Measurements from ENCODE around the gene SH2D2A. TPM values are rescaled to one million over a fixed set of nuclear protein-coding genes. Genes with fewer than 3 reads are reported as not detected.

Gene SH2D2A
- total and polyA plus RNA-seq, 9 of the 15 experiments (the other 6 are each of a cell fraction or from before 2014, with no cell fraction given) = 0.89 to 33.6 (median 6.9) TPM

- TF ChIP-seq DEAF1 (CRISPR knock-in tag; IDR thresholded peaks at IDR 0.05) = peak; percentile 83
- TF ChIP-seq, protein P1, sequence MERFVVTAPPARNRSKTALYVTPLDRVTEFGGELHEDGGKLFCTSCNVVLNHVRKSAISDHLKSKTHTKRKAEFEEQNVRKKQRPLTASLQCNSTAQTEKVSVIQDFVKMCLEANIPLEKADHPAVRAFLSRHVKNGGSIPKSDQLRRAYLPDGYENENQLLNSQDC (CRISPR knock-in tag; IDR thresholded peaks at IDR 0.05) = no peak
- no peak for TF ChIP-seq STAT5A (IDR thresholded peaks at IDR 0.05; ENCODE audit: borderline replicate concordance, low read length)
- no peak for TF ChIP-seq MGA (IDR thresholded peaks at IDR 0.05)
- TF ChIP-seq HDAC1 (IDR thresholded peaks at IDR 0.05) = peak in 1 of 2 experiments; percentile 72; a peak in 2 of 4 replicates
- 0 out of 2 replicates have a peak, but pooled peaks have one; percentile 79 for TF ChIP-seq NBN (IDR thresholded peaks at IDR 0.05; ENCODE audit: low read depth)
- no peak for TF ChIP-seq KDM4B (IDR thresholded peaks at IDR 0.05; ENCODE audit: borderline replicate concordance in 2 of 2, low read depth in 1 of 2)
- peak; percentile 13; the same call in 1 of the 2 replicates for TF ChIP-seq RBFOX2 (IDR thresholded peaks at IDR 0.05; ENCODE audit: low read depth, low read length)
- TF ChIP-seq, protein P2, sequence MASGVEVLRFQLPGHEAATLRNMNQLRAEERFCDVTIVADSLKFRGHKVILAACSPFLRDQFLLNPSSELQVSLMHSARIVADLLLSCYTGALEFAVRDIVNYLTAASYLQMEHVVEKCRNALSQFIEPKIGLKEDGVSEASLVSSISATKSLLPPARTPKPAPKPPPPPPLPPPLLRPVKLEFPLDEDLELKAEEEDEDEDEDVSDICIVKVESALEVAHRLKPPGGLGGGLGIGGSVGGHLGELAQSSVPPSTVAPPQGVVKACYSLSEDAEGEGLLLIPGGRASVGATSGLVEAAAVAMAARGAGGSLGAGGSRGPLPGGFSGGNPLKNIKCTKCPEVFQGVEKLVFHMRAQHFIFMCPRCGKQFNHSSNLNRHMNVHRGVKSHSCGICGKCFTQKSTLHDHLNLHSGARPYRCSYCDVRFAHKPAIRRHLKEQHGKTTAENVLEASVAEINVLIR (CRISPR knock-in tag; IDR thresholded peaks at IDR 0.05) = peak; percentile 22; the same call in 1 of the 2 replicates
- no peak for TF ChIP-seq ZNF217 (CRISPR knock-in tag; IDR thresholded peaks at IDR 0.05)
- peak; percentile 56; the same call in 1 of the 2 replicates for TF ChIP-seq MTA1 (IDR thresholded peaks at IDR 0.05; ENCODE audit: borderline replicate concordance)
Observed at GRCh38 chr1:156860113-156860627, 43.5 kb upstream of the SH2D2A start (continued).

Measured in K562 (cell line).